MM.1S (cell line): ENCODE measurements around the gene ZNF638.

Experiments
- DNase-seq: peaks from one replicate; pipeline ENCODE4 v3.0.0-alpha.2; 2015
- H2AFZ ChIP-seq: fragments of 300-600 bp; sonication (generic); 2 replicates; pipeline ENCODE4 v1.6.0; 2016; ENCODE audit warnings: antibody characterized with exemption, low read length
- H3F3A ChIP-seq: fragments of 300-600 bp; sonication (generic); 2 replicates; pipeline ENCODE4 v1.6.1; 2016; ENCODE audit warnings: mild to moderate bottlenecking, antibody characterized with exemption, low read length, moderate library complexity, mixed read lengths; ENCODE audit not compliant: insufficient read depth
- H3K27ac ChIP-seq: fragments of 300-600 bp; sonication (generic); 2 replicates; pipeline ENCODE4 v1.5.1; 2016; ENCODE audit warnings: mild to moderate bottlenecking, low read length
- H3K27me3 ChIP-seq: fragments of 300-600 bp; sonication (generic); replicated peaks from 2 replicates; pipeline ENCODE4 v1.6.0; 2016; ENCODE audit warnings: low read length; ENCODE audit not compliant: insufficient read depth
- H3K36me3 ChIP-seq: fragments of 300-600 bp; sonication (generic); replicated peaks from 2 replicates; pipeline ENCODE4 v1.6.1; 2016; ENCODE audit warnings: mild to moderate bottlenecking, low read length, mixed read lengths; ENCODE audit not compliant: insufficient read depth
- H3K4me1 ChIP-seq: fragments of 300-600 bp; sonication (generic); 2 replicates; pipeline ENCODE4 v1.6.1; 2016; ENCODE audit warnings: low read length, mixed read lengths
- H3K4me2 ChIP-seq: fragments of 300-600 bp; sonication (generic); 2 replicates; pipeline ENCODE4 v1.6.0; 2016; ENCODE audit warnings: low read depth, low read length
- H3K4me3 ChIP-seq: fragments of 300-600 bp; sonication (generic); 2 replicates; pipeline ENCODE4 v1.5.1; 2016; ENCODE audit warnings: low read length, mixed read lengths
- H3K79me2 ChIP-seq: fragments of 300-600 bp; sonication (generic); 2 replicates; pipeline ENCODE4 v1.6.1; 2016; ENCODE audit warnings: mixed run types, low read length, mixed read lengths
- H3K9ac ChIP-seq: fragments of 300-600 bp; sonication (generic); 2 replicates; pipeline ENCODE4 v1.6.1; 2016; ENCODE audit warnings: low read length, mixed read lengths
- H3K9me2 ChIP-seq: fragments of 300-600 bp; sonication (generic); replicated peaks from 2 replicates; pipeline ENCODE4 v1.6.1; 2016; ENCODE audit warnings: mild to moderate bottlenecking, low read length, mixed read lengths; ENCODE audit not compliant: insufficient read depth
- H3K9me3 ChIP-seq: fragments of 300-600 bp; sonication (generic); replicated peaks from 2 replicates; pipeline ENCODE4 v1.6.1; 2016; ENCODE audit warnings: mild to moderate bottlenecking, low read length, mixed read lengths; ENCODE audit not compliant: insufficient read depth
- H4K20me1 ChIP-seq: fragments of 300-600 bp; sonication (generic); 2 replicates; pipeline ENCODE4 v1.6.1; 2016; ENCODE audit warnings: mild to moderate bottlenecking, low read length, moderate library complexity, mixed read lengths; ENCODE audit not compliant: insufficient read depth
- EZH2 ChIP-seq: fragments of 300-600 bp; sonication (generic); optimal IDR thresholded peaks from 2 replicates; pipeline ENCODE3; 2017; ENCODE audit warnings: low read depth, mild to moderate bottlenecking, antibody characterized with exemption, low read length, mixed read lengths
- EZH2phosphoT487 ChIP-seq: fragments of 300-600 bp; sonication (generic); IDR thresholded peaks from 2 replicates; pipeline ENCODE4 v1.6.1; 2018; ENCODE audit warnings: antibody characterized with exemption, low read length
- TF ChIP-seq, protein P1 (sequence below): fragments of 300-600 bp; sonication (generic); IDR thresholded peaks from 2 replicates; pipeline ENCODE4 v1.5.1; 2016; ENCODE audit warnings: antibody characterized with exemption, low read length, mixed read lengths

Gene ZNF638

DNA sequence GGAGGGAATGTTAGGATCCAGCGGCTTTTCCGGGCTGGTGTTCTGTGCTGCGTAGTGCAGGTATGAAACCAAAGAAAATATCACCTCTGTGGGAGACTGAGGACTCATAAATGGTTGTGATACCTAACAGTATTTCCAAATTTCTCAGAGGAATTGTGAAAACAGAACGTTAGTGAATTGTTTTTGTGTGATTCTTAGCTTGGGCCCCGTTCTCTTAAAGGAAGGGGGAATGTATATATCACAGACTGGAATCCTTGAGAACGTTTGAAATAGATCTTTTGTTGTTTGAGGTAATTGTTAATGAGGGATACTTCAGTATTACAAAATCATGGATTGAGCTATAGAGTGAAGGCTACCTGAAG is 834 bp downstream of the ZNF638 start:
- H3K9me2 ChIP-seq = no peaks in the 10 kb centered on the region
- H3K27ac ChIP-seq = no peak overlapping the region
- no peaks in the 10 kb centered on the region for H3K27me3 ChIP-seq
- H4K20me1 ChIP-seq = peaks cover 4% of the 10 kb centered on the region; the same call in 1 of the 2 replicates
- H3F3A ChIP-seq = no peaks in the 10 kb centered on the region
- H3K9me3 ChIP-seq = no peaks in the 10 kb centered on the region
- H3K4me2 ChIP-seq = peak overlapping the region; percentile 59
- H3K9ac ChIP-seq = peak overlapping the region; percentile 92
- TF ChIP-seq, protein P1, sequence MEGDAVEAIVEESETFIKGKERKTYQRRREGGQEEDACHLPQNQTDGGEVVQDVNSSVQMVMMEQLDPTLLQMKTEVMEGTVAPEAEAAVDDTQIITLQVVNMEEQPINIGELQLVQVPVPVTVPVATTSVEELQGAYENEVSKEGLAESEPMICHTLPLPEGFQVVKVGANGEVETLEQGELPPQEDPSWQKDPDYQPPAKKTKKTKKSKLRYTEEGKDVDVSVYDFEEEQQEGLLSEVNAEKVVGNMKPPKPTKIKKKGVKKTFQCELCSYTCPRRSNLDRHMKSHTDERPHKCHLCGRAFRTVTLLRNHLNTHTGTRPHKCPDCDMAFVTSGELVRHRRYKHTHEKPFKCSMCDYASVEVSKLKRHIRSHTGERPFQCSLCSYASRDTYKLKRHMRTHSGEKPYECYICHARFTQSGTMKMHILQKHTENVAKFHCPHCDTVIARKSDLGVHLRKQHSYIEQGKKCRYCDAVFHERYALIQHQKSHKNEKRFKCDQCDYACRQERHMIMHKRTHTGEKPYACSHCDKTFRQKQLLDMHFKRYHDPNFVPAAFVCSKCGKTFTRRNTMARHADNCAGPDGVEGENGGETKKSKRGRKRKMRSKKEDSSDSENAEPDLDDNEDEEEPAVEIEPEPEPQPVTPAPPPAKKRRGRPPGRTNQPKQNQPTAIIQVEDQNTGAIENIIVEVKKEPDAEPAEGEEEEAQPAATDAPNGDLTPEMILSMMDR = no peak
- no peak for TF ChIP-seq EZH2
- no peak for TF ChIP-seq EZH2phosphoT487
- peak overlapping the region; percentile 97 for H3K4me3 ChIP-seq
- H3K4me1 ChIP-seq = peaks cover 6% of the 10 kb centered on the region; the same call in 1 of the 2 replicates
- peaks cover 59% of the 10 kb centered on the region for H3K79me2 ChIP-seq
- 0 out of 2 replicates have a peak, but pooled peaks cover 4% of the 10 kb centered on the region for H3K36me3 ChIP-seq
- peak overlapping the region; percentile 82 for H2AFZ ChIP-seq
- DNase-seq = no peak

DNA sequence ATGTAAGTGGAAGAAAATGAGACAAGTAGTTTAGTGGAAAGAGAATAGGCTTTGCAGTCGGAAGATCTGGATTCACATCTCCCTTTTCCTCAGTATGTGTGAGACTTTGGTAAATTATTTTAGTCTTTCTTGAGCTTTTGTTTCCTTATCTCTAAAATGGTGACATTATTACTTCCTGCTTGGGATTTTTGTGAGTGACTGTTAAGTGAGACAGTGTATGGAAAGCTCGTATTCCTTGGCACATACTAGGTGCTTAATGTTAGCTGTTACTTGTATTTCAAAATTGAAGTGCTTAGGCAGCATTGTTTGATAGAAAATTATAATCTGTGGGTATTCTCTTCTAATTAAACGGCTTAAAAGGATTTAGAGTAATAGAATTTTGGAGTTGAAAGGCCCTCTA is 2.0 kb downstream of the ZNF638 start:
- no peaks in the 10 kb centered on the region for H3K9me2 ChIP-seq
- H3K79me2 ChIP-seq = peaks cover 71% of the 10 kb centered on the region
- H3K9me3 ChIP-seq = no peaks in the 10 kb centered on the region
- no peaks in the 10 kb centered on the region for H3F3A ChIP-seq
- H4K20me1 ChIP-seq = peaks cover 8% of the 10 kb centered on the region; the same call in 1 of the 2 replicates
- no peaks in the 10 kb centered on the region for H3K27me3 ChIP-seq
- H3K9ac ChIP-seq = no peak overlapping the region
- no peak overlapping the region for H2AFZ ChIP-seq
- TF ChIP-seq, protein P1 = no peak
- no peak for TF ChIP-seq EZH2
- no peak for TF ChIP-seq EZH2phosphoT487
- H3K27ac ChIP-seq = no peak overlapping the region
- H3K36me3 ChIP-seq = 0 out of 2 replicates have a peak, but pooled peaks cover 4% of the 10 kb centered on the region
- DNase-seq = no peak
- peaks cover 6% of the 10 kb centered on the region; the same call in 1 of the 2 replicates for H3K4me1 ChIP-seq
- H3K4me3 ChIP-seq = no peak overlapping the region
- peak overlapping the region; percentile 59; the same call in 1 of the 2 replicates for H3K4me2 ChIP-seq

DNA sequence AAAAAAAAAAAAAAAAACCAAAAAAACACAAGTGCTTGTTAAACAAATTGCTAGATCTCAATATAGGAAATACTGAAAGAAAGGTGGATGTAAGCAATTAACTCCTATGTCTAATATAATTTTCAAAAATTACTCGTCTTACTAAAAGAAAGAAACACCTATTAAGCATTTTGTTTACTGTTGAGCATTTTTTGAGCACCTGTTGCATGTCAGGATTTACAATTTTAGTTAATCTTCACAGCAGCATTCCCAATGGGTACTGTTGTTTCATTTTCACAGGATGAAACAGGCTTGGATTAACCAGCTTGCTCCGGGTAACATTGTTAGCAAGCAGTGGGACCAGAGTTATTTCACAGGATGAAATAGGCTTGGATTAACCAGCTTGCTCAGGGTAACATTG is 4.8 kb downstream of the ZNF638 start:
- no peak overlapping the region for H3K4me2 ChIP-seq
- no peak for DNase-seq
- H3K79me2 ChIP-seq = peaks cover 99% of the 10 kb centered on the region
- H3K27ac ChIP-seq = no peak overlapping the region
- no peak overlapping the region for H2AFZ ChIP-seq
- H3K27me3 ChIP-seq = no peaks in the 10 kb centered on the region
- H3F3A ChIP-seq = no peaks in the 10 kb centered on the region
- H3K36me3 ChIP-seq = 0 out of 2 replicates have a peak, but pooled peaks cover 4% of the 10 kb centered on the region
- H3K4me3 ChIP-seq = no peak overlapping the region
- H3K9me2 ChIP-seq = no peaks in the 10 kb centered on the region
- peaks cover 6% of the 10 kb centered on the region; the same call in 1 of the 2 replicates for H3K4me1 ChIP-seq
- H4K20me1 ChIP-seq = peaks cover 14% of the 10 kb centered on the region
- H3K9ac ChIP-seq = no peak overlapping the region
- H3K9me3 ChIP-seq = no peaks in the 10 kb centered on the region
- TF ChIP-seq, protein P1 = no peak
- TF ChIP-seq EZH2 (no peak), EZH2phosphoT487 (no peak)
